B cell (primary cell): ENCODE results near the gene NMNAT3. TPM values are rescaled to one million over a fixed set of nuclear protein-coding genes. Genes with fewer than 3 reads are reported as not detected.

Experiments
- ATAC-seq: fragments of 200-7000 bp; cut with Tn5 transposase; one replicate; pipeline ENCODE4 v1.10.0; 2021; ENCODE audit warnings: low read depth, mild to moderate bottlenecking, moderate number of reproducible peaks, moderate library complexity
- CTCF ChIA-PET: fragments of 350-600 bp; sonication (Branson Sonifier 250); formaldehyde crosslinking; loops from one replicate; lab custom pipeline; 2021; ENCODE audit warnings: antibody characterized with exemption, inconsistent platforms; lab: Charles Lee
- POLR2A ChIA-PET: fragments of 350-600 bp; sonication (Branson Sonifier 250); formaldehyde crosslinking; loops from one replicate; lab custom pipeline; 2021; ENCODE audit warnings: antibody characterized with exemption; lab: Charles Lee
- DNase-seq: peaks from one replicate; pipeline ENCODE4 v3.0.0; 2013
- H2AFZ ChIP-seq: 2 replicates; pipeline ENCODE4 v1.6.1; 2012; ENCODE audit warnings: mild to moderate bottlenecking, low read depth, low read length; ENCODE audit not compliant: insufficient read depth, poor library complexity, severe bottlenecking
- H3K27ac ChIP-seq, 2 donors: 1 replicate in 1 of 2; 2 replicates in 1 of 2; pipeline ENCODE4 v1.5.1; 2012 to 2013; ENCODE audit warnings: low read length in 2 of 2, mild to moderate bottlenecking in 2 of 2, moderate library complexity in 1 of 2
- H3K27me3 ChIP-seq, 4 experiments: fragments of 200-600 bp in 1 of 4; sonication (generic) in 1 of 4; replicated peaks in 1 of 4; 1 replicate in 2 of 4; 2 replicates in 2 of 4; pipeline versions ENCODE4 v1.6.1 to v1.7.0; 2013 to 2016; ENCODE audit warnings: low read length in 3 of 4, mild to moderate bottlenecking in 2 of 4, mixed read lengths in 1 of 4, moderate library complexity in 1 of 4; ENCODE audit not compliant: insufficient read depth in 4 of 4, control insufficient read depth in 3 of 4; ENCODE audit errors: control extremely low read depth in 1 of 4
- H3K36me3 ChIP-seq, 2 experiments: replicated peaks in 1 of 2; 1 replicate in 1 of 2; 2 replicates in 1 of 2; pipeline versions ENCODE4 v1.6.1 to v1.7.1; 2013; ENCODE audit warnings: low read length in 1 of 2; ENCODE audit not compliant: insufficient read depth in 2 of 2, control insufficient read depth in 1 of 2; ENCODE audit errors: control extremely low read depth in 1 of 2, extremely low read depth in 1 of 2
- H3K4me1 ChIP-seq, 2 donors: fragments of 200-600 bp in 1 of 2; sonication (generic) in 1 of 2; 1 replicate in 1 of 2; 2 replicates in 1 of 2; pipeline versions ENCODE4 v1.5.1 to v1.6.1; 2013 to 2017; ENCODE audit warnings: low read length in 2 of 2; ENCODE audit not compliant: control insufficient read depth in 2 of 2, insufficient read depth in 2 of 2
- H3K4me2 ChIP-seq: replicated peaks from 2 replicates; pipeline ENCODE3; 2012; ENCODE audit warnings: mild to moderate bottlenecking, low read depth, low read length; ENCODE audit not compliant: poor library complexity, severe bottlenecking
- H3K4me3 ChIP-seq, 5 experiments: fragments of 200-600 bp in 1 of 5; sonication (generic) in 1 of 5; 1 replicate in 3 of 5; 2 replicates in 2 of 5; pipeline versions ENCODE4 v1.5.1 to v1.7.0; 2011 to 2016; ENCODE audit warnings: low read length in 4 of 5, mild to moderate bottlenecking in 4 of 5, low read depth in 2 of 5, control low read depth in 1 of 5, moderate library complexity in 1 of 5; ENCODE audit not compliant: insufficient read depth in 1 of 5; ENCODE audit errors: control extremely low read depth in 1 of 5, extremely low read depth in 1 of 5
- H3K79me2 ChIP-seq: fragments of 200-600 bp; sonication (generic); one replicate; pipeline ENCODE4 v1.6.0; 2016; ENCODE audit warnings: low read length; ENCODE audit not compliant: control insufficient read depth, insufficient read depth
- H3K9ac ChIP-seq: fragments of 200-600 bp; sonication (generic); 2 replicates; pipeline ENCODE4 v1.6.1; 2017; ENCODE audit warnings: mild to moderate bottlenecking, low read length, moderate library complexity
- H3K9me3 ChIP-seq, 3 donors: one replicate each; pipeline versions ENCODE4 v1.6.1 to v1.7.1; 2013; ENCODE audit warnings: low read length in 2 of 3; ENCODE audit not compliant: control insufficient read depth in 2 of 3, insufficient read depth in 1 of 3; ENCODE audit errors: control extremely low read depth in 1 of 3
- H4K20me1 ChIP-seq: 2 replicates; pipeline ENCODE4 v1.6.0; 2012; ENCODE audit warnings: mild to moderate bottlenecking, low read length; ENCODE audit not compliant: insufficient read depth, control insufficient read depth, poor library complexity, severe bottlenecking
- H3K27ac Mint-ChIP-seq: one replicate; pipeline ENCODE4 v1.8.0; 2021; ENCODE audit warnings: mixed read lengths
- H3K27me3 Mint-ChIP-seq: one replicate; pipeline ENCODE4 v1.8.0; 2021; ENCODE audit warnings: mixed read lengths
- H3K4me1 Mint-ChIP-seq: one replicate; pipeline ENCODE4 v1.8.0; 2021; ENCODE audit warnings: mixed read lengths
- H3K4me3 Mint-ChIP-seq: one replicate; pipeline ENCODE4 v1.8.0; 2021; ENCODE audit warnings: mixed read lengths
- H3K9me3 Mint-ChIP-seq: one replicate; pipeline ENCODE4 v1.8.0; 2022; ENCODE audit warnings: mixed read lengths; ENCODE audit not compliant: insufficient read depth
- CTCF ChIP-seq: fragments of 200-600 bp; IDR thresholded peaks from one replicate; pipeline ENCODE4 v1.8.0; 2022; ENCODE audit warnings: antibody characterized with exemption, mild to moderate bottlenecking
- EZH2 ChIP-seq: IDR thresholded peaks from 2 replicates; pipeline ENCODE4 v1.6.1; 2012; ENCODE audit warnings: borderline replicate concordance, low read depth, mild to moderate bottlenecking, moderate library complexity, low read length; ENCODE audit not compliant: insufficient read depth, poor library complexity, severe bottlenecking
- WGBS: methylation state at CpG from one replicate; pipeline ENCODE4 v1.1.5; 2013; ENCODE audit warnings: missing lambda C conversion rate; ENCODE audit not compliant: insufficient coverage; 5-methylcytosine and 5-hydroxymethylcytosine counted together
- intact Hi-C: fragments of 100-400 bp; cut with micrococcal nuclease; formaldehyde crosslinking; loops from one replicate; pipeline ENCODE4 v1.10.0; 2022
- polyA plus RNA-seq: library from polyadenylated mRNA; depleted of rRNA; stranded (reverse); fragments of >200 nt; gene quantifications from 2 replicates; pipeline ENCODE4 v1.2.3, GENCODE V29; 2012
- total RNA-seq, 2 donors: library from RNA; stranded (reverse); fragments of 120-200 nt in 1 of 2; gene quantifications; 1 replicate in 1 of 2; 2 replicates in 1 of 2; pipeline versions ENCODE4 v1.2.3 to v1.2.4, GENCODE V29; 2013 to 2022

Gene NMNAT3
- total and polyA plus RNA-seq, 2 donors (not counting 1 experiment from before 2014, with no cell fraction given): 1.9 to 3.3 TPM

GRCh38 chr3:139715743-139716360, 38.1 kb upstream of the NMNAT3 start:
- Histone ChIP-seq H3K9ac (no peak overlapping the region), H4K20me1 (no peaks in the 10 kb centered on the region), H3K27me3 (peaks cover 0 to 7% (median under 1%) of the 10 kb centered on the region in 4 experiments), H3K4me1 (no peaks in the 10 kb centered on the region), H3K4me3 (no peak overlapping the region), H3K4me2 (no peak overlapping the region), H3K79me2 (no peaks in the 10 kb centered on the region), H3K9me3 (no peaks in the 10 kb centered on the region), H3K27ac (no peak overlapping the region), H2AFZ (no peak overlapping the region), H3K36me3 (no peaks in the 10 kb centered on the region)
- intact Hi-C loops: no loop called here
- no CpG with 5 or more reads among the region's 2 CpGs for WGBS
- ChIA-PET POLR2A (no interaction called here), CTCF (no interaction called here)
- Mint-ChIP-seq H3K4me3 (no peak overlapping the region), H3K9me3 (no peaks in the 10 kb centered on the region), H3K4me1 (no peaks in the 10 kb centered on the region), H3K27me3 (peaks cover 11% of the 10 kb centered on the region), H3K27ac (no peak overlapping the region)
- ATAC-seq (no peak), DNase-seq (no peak)
- no peak for TF ChIP-seq EZH2

- no peak overlapping the region for H3K4me3 Mint-ChIP-seq
- ChIA-PET CTCF (no interaction called here), POLR2A (no interaction called here)
- Histone ChIP-seq H3K4me3 (no peak overlapping the region), H3K27ac (no peak overlapping the region), H2AFZ (no peak overlapping the region), H3K79me2 (no peaks in the 10 kb centered on the region), H3K4me2 (no peak overlapping the region), H4K20me1 (no peaks in the 10 kb centered on the region), H3K27me3 (peaks cover 0 to 7% (median 0%) of the 10 kb centered on the region in 4 experiments), H3K9ac (no peak overlapping the region), H3K9me3 (no peaks in the 10 kb centered on the region), H3K36me3 (no peaks in the 10 kb centered on the region), H3K4me1 (no peaks in the 10 kb centered on the region)
- no peak overlapping the region for H3K27ac Mint-ChIP-seq
- TF ChIP-seq EZH2: no peak
- TF ChIP-seq CTCF: no peak
- intact Hi-C loops: no loop called here
- no peaks in the 10 kb centered on the region for H3K9me3 Mint-ChIP-seq
- peaks cover 15% of the 10 kb centered on the region for H3K27me3 Mint-ChIP-seq
- DNase-seq: no peak
- ATAC-seq: no peak
- H3K4me1 Mint-ChIP-seq: no peaks in the 10 kb centered on the region
- WGBS: no CpG with 5 or more reads among the region's 2 CpGs
Measured at GRCh38 chr3:139715166-139715565, 37.4 kb upstream of the NMNAT3 start.
